Adipose tissue (tissue), 3 donors: ENCODE measurements around the gene HES1. TPM values are rescaled to one million over a fixed set of nuclear protein-coding genes. Genes with fewer than 3 reads are reported as not detected.
"Not testable (repeated sequence)": the region's sequence is repeated elsewhere in the genome, so short reads cannot be mapped to it uniquely, and the experiment has no call there.

Source experiments
- H3K27ac ChIP-seq: one replicate; pipeline ENCODE4 v1.5.1; 2013; ENCODE audit warnings: low read depth, low read length
- WGBS, 3 donors: extraction: QIAGEN DNeasy Blood & Tissue Kit; methylation state at CpG; one replicate each; pipeline ENCODE4 v1.1.7; 2013; 5-methylcytosine and 5-hydroxymethylcytosine counted together
- polyA plus RNA-seq, 3 donors: library from polyadenylated mRNA; stranded (reverse); fragments of 200-250 nt; gene quantifications; one replicate each; pipeline ENCODE4 v1.2.3, GENCODE V29; 2013
- donor health status: healthy with polysubstance abuse.
- donor health status: Bipolar disorder and iron deficiency.
- donor health status: healthy.

HES1 gene
- polyA plus RNA-seq, 3 donors = 16.0 to 39.1 (median 17.4) TPM

DNA sequence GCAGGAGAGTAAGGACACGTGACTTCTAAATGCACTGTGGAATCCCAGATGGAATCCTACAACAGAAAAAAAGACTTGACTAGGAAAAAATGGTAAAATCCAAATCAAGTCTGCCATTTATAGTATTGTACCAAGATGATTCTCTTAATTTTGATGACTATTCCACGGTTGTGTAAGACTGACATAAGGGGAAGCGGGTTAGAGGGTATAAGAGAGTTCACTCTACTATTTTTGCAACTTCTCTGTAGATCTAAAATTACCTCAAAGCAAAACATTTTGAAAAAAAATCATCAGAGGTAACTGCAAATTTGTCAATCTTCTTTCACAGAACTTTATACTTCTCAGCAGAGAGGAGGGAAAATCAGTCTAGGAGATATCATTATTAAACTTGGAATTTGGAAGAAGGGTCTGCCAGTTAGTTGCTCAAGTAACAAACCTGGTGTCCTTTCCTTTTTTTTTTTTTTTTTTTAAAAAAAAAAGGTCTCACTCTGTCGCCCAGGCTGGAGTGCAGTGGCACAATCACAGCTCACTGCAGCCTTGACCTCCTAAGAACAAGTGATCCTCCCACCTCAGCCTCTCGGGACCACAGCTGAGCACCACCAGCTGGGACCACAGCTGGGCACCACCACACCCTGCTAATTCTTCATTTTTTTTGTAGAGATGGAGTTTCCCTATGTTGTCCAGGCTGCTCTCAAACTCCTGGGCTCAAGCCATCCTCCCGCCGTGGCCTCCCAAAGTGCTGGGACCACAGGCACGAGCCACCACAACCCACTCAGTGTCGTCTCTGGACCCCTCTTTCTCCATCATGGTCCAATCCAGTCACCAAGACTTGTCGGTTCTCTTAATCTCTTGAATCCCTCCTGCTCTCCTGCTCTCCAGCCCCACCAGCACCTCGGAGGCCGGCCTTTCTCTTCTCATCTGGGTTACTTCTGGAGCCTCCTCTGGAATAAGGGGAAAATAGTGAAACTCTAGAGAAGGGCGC lies 14.9 kb upstream of the HES1 start:
- no peak overlapping the region for H3K27ac ChIP-seq

DNA sequence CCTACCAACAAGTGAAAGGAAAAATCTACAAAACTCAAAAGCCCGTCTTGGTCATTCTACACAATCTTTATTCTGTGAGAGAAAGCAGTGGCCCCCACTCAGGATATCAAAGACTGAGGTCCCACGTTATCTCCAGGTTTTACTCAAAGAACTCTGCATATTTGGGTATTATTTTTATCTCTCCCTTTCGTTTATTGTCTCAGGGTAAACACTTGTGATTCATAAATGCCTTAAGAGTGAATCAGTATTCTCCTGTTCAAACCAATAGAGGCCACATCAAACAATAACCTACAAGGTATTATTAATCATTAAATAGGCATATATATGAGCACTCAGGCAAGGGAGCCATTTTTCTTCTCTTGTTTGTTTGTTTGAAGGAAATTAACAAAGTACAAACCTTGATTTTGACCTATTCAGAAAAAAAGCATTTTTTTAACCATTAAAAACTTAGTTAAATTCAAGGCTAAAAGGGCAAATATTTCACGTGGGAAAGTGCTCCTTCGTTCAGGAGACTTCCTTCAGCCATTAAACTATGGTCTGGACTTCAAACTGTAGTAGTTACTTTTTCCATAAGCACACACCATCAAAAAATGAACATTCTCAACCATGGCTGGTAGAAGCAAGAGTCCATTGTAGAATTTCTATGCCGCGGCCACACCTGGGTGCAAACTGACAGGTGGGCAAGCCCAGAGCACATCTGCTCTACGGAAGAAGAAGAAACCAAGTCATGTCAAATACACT lies 13.9 kb upstream of the HES1 start:
- 71 to 88% (median 78%) methylated on average over 8 of the region's 8 CpGs for WGBS, 3 donors
- H3K27ac ChIP-seq = no peak overlapping the region

More for the DNA sequence above, 14.9 kb upstream of the HES1 start:
- 81 to 91% (median 82%) methylated on average over 13 of the region's 13 CpGs for WGBS, 3 donors

DNA sequence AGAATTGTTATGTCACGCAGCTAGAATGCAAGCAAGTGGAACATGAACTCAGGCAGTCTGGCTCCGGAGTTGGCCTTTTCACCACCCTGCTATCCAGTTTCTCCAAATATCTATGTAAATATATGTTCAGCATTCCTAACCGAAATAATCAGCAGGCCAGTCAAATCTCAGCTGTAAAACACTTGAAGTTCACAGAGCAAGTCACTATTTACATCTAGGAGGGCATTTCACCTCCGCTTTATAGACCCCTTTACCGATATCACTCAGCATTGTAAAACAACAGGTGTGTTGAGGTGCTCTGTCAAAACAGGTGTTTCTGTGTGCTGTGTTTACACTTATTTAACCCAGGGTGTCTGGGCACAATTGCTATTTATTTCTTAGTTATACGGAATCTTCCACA lies 12.2 kb upstream of the HES1 start:
- no peak overlapping the region for H3K27ac ChIP-seq
- 45 to 91% (median 79%) methylated on average over 6 of the region's 6 CpGs for WGBS, 3 donors

DNA sequence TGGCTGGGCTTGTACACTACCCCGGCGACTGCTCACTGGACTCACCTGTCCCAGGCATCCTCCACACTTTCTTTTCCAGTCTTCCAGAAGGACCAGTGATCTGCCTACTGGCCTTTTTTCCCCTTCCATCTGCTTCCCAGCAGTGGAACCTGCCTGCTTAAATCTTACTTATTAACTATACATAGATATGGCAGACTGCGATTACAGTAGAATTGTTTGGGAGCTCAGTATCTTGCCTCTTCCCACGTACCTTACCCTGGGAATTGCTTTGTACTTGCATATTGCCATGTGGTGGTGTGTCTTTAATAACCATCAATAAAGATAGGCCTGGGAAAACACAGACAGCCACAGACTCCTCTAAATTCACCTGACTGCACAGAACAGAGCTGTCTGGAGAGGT lies 11.8 kb upstream of the HES1 start:
- 60 to 96% (median 94%) methylated on average over 4 of the region's 4 CpGs for WGBS, 3 donors
- H3K27ac ChIP-seq = no peak overlapping the region

DNA sequence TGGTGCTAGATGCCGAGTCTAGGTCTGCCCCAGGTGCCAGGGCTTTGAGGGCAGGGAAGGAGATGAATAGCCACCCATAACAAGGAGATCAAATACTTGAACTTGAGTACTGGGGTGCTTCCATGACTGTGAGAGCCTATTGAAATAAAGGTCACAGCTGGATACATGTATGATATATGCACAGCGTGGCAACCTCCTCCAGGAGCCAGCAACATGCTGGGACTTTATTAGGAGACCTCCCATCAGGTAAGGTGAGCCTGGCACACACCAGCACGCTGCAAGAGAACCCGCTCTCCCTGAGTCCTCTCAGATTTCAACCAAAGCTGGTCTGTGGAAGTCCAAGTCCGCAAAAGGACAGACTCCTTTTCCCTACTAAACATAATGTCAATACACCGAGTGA lies 10.5 kb upstream of the HES1 start:
- WGBS, 3 donors = 86 to 96% (median 94%) methylated on average over 6 of the region's 6 CpGs
- H3K27ac ChIP-seq = no peak overlapping the region

DNA sequence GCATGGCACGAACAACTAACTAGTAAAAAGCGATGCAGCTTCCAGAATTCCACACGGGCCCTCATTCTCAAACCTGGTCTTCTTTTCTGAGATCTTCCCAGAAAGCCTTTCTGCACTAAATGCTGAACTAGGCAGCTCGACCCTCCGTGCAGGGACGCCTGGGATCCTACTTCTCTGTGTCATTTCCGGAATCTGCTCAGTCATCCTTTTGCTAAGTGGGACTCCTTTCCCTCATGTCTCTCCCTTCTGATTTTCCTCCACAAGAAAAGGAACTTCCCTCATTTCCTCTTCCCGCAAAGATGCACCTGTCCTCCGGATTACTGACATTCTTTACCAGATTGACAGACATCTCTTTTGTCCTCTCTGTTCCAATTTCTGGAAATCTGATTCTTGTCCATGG lies 9.2 kb upstream of the HES1 start:
- 77 to 89% (median 80%) methylated on average over 9 of the region's 9 CpGs for WGBS, 3 donors
- no peak overlapping the region for H3K27ac ChIP-seq

DNA sequence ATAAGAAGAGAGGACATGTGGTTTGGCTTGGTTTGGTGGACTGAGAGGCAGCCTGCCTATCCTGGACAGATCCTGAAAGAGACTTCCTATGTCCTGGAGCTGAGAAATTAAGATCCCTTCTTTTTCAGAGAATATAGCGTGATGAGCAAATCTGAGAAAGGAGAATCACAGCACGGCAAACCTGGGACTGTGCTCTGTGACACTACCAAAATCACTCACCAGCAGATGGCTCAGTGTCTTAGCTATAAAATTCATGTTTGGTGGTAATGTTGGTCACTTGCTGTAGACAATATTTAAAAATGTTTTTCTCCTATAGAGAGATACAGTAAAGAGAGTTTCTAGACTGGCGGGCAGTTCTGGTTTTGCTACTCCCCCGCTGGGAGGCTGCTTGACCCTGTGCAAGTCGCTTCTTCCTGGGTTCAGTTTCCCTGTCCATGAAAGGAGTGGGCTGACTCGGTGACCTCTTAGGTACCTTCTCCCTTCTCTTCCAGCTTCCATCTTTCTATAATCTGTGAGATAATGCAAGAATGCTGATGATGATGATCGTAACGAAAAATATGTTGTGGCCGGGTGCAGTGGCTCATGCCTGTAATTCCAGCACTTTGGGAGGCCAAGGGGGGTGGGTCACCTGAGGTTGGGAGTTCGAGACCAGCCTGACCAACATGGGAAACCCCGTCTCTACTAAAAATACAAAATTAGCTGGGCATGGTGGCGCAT lies 7.6 kb upstream of the HES1 start:
- no peak overlapping the region for H3K27ac ChIP-seq
- WGBS, 3 donors = 94 to 97% (median 96%) methylated on average over 12 of the region's 12 CpGs

DNA sequence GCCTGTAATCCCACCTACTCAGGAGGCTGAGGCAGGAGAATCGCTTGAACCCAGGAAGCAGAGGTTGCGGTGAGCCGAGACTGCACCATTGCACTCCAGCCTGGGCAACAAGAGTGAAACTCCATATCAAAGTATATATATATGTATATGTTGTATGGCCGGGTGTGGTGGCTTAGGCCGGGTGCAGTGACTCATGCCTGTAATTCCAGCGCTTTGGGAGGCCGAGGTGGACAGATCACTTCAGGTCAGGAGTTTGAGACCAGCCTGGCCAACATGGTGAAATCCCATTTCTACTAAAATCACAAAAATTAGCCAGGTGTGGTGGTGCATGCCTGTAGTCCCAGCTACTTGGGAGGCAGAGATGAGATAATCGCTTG lies 7.0 kb upstream of the HES1 start:
- H3K27ac ChIP-seq = not testable (repeated sequence)
- 92 to 97% (median 96%) methylated on average over 8 of the region's 8 CpGs for WGBS, 3 donors

DNA sequence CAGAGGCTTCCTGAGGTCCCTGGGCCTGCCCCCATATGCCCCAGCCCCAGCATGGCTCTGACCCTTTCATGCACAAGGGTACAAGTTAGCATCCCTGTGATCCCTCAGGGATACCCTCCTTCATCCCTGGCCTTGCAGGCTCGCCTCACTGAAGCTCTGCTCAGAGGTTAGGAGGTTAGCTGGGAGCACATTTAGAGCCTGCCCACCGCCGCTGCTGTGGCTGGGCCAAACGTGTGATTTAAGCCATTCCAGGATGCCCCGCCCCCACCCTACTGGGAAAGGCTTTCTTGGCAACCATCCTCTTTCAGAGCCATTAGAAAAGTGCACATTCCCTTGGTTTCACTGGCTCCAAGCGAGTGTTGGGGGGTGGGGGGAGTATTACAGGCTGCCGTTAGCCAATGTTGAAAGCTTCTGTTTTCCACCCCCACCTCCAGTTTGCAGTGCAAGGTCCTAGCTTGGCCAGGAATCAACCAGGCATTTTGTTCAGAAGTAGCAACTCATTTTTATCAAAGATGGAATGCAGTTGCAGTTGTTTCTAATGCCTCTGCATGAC lies 6.3 kb upstream of the HES1 start:
- H3K27ac ChIP-seq = no peak overlapping the region

DNA sequence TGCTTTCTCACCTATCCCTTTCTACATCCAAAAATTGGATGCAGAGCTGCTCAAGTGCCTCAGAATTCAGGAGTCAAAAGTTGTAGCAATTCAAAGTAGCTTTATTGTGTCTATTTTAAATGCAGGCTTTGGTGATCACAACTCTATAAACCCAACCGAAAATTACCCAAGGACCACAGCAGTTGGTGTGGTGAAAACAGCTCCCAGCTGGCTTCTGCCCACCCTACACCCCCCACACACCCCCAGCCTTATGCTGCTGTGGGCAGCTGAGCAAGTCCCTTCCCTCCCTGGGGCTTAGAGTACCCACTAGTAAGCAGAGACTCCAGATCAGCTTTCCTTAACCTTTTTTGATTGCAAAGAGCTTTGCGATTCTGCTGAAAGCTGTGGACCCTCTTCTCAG lies 5.8 kb upstream of the HES1 start:
- WGBS, 3 donors = 60 to 79% (median 71%) methylated on average over 2 of the region's 2 CpGs
- H3K27ac ChIP-seq = no peak overlapping the region

More for the DNA sequence above, 6.3 kb upstream of the HES1 start:
- 30 to 53% (median 43%) methylated on average over 7 of the region's 7 CpGs for WGBS, 3 donors

DNA sequence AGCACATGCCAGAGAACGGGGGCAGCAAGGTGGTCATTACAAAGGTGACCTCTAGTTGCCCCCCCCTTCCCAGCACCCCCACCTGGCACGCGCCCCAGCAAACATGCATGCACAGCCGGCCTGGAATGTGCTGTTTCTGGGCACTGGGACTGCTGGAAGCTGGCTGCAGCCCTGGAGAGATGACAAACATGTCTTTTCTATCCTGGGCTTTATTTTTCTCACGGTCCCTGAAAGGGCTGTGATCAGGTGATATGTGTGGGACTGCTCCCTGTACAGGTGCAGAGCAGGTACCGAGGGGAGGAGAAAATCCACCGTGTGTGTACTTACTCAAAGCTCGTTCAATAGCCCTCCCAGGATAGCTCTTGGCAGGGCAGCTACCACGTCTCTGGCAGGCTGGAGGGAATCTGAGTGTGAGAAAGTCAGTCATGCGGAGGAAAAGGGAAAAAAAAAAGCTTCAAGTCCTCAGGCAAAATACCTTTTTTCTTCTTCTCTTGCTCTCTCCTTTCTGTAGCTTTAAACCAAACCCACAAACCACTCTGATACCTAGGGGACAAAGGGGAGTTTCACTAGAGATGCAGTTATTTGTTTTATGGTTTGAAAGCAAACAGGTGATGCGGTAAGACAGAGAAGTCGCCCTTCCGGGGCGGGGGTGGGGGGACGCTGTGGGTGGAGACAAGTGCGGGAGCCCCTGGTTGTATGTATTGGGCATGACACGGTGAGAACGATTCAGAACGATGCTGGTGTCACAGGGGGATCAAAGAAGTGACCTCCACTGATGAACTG lies 5.0 kb upstream of the HES1 start:
- WGBS, 3 donors = 21 to 67% (median 64%) methylated on average over 19 of the region's 19 CpGs
- peak overlapping the region; percentile 13 for H3K27ac ChIP-seq

DNA sequence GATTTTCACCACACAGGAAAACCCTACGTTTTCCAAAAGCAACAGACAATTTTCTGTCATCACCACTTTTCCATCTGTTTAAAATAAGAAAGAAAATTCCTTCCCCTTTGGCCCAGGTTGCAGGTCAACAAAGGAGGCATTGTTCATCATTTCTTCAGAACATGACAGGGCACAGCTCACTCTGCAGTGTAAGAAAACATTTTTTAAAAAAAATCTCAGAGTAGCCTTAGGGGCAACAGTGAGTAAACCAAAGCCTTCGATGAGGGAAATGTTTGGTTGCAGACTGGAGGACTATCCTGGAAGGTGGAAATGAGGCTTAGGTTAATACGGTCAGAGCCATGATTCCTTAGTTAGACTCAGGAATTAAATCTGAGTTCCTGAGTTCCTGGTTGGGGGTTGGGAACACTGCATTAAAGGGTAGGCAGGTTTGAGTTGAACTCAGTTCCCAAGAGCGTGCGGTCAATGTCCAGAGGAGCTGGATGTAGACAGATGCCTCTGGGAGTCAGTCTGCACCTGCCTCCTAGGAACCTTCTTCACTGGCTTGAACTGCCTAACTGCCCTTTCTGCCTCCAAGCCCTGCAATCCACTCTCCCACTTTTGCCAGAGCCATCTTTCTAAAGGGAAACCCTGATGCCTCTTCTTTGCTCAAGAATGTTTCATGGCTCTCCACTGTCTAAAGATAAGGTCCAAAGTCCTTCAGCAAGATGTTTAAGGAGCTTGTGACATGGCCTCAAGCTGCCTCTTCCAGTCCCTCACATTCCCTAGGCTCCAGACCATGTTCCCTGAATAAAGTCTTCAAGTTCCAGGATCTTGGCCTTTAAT lies 3.3 kb upstream of the HES1 start:
- no peak overlapping the region for H3K27ac ChIP-seq
- 78 to 83% (median 80%) methylated on average over 5 of the region's 5 CpGs for WGBS, 3 donors

DNA sequence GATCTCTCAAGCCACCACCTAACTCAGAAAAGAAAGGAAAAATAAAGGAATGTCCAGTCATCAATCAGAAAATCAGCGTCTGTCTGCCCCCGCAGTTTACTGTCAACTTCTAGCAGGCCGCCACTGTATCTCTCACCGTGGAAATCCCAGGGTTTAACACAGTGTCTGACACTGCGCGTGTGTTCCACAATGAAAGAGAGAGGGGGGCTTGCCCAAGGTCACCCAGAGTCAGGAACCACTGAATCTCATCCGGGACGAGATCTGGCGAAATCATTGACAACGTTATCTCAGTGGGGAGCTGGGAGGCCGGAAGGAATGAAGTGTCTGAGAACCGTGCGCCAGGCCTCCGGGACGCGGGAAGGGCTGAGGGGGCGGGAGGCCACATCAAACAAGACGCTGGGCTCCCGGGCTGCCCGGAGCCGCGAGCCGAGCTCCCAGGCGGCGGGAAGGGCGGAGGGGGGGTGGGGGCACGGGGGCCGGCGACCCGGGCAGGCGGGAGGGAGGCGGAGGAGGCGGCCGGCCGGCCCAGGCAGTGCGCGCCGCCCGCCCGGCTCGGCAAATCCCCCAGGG lies 2.2 kb upstream of the HES1 start:
- no peak overlapping the region for H3K27ac ChIP-seq
- 3 to 5% (median 4%) methylated on average over 21 to 41 of the region's 41 CpGs for WGBS, 3 donors

DNA sequence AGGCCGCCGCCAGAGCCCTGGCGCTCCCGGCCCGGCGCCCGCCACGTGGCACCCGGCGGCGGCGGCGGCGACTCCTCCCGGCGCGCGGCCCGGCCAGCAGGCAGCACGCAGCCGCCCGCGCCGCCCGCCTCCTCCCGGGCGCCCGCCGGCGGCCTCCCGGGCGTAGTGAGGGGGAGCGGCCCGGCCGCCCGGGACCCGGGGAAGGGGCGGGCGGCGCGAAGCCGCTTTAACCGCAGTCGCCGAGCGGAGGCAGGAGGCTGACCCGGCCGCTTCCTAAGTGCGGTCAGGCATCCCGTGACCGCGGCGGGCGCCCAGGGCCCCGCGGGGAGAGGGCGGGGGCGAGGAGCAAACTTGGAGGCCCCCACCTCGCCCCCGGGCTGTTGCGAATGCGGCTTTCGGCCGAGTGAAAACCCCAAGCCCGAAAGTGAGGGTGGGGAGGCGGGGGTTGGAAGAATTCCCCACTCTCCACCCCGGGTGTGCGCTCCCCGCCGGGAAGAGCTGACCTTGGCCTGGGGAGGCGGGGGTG lies 1.7 kb upstream of the HES1 start:
- 0% methylated on average over 42 to 71 of the region's 71 CpGs for WGBS, 3 donors
- peak overlapping the region; percentile 89 for H3K27ac ChIP-seq

DNA sequence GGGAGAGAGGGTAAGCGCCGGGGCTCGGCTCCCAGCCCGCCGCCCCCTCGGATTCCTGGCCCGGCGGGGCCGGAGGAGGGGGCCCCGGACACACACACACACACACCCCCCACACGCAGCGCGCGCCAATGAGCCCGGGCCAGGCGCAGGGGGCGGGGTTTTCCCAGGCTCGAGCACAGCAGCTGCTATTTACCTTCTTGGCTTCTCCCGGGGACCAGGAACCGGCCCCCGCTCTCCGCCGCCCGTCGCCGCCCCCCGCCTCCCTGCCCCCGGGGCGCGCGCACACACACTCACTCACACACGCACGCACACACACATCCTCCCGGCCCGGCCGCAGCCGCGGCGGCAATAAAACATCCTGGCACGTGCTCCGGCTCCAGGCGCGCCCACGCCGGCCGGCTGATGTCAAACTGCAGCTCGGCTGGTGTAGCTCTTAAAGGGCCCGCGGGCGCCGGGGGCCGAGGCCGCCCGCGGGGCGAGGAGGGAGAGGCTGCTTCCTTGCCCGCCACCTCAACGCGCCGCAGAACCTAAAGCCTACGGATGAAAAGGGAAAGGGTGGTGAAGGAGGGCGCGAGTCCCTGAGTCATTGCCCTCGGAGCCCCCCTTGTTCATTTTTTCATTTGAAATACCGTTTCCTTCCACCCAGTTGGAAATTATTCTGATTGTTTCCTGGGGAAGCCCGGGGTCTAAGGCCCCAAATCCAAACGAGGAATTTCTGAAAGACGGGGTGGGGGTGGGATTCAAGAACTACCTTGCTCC lies 1.0 kb upstream of the HES1 start:
- 0 to 1% (median 1%) methylated on average over 48 to 68 of the region's 68 CpGs for WGBS, 3 donors
- peak overlapping the region; percentile 89 for H3K27ac ChIP-seq

DNA sequence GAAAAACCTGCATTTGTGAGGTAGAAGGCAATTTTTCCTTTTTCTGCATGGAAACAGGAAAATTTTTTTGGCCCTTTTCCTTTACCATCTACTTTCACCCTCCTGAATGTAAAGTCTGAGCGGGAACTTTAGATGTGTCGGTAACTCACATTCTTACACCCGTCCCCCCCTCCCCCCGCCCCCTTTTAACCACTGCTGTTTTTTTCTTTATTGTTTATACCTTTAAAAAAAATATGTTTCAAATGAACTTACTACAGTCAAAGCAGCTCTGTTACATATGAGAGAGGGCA lies 487 bp upstream of the HES1 start:
- 0 to 4% (median 3%) methylated on average over 4 of the region's 4 CpGs for WGBS, 3 donors

More for the DNA sequence above, 487 bp upstream of the HES1 start:
- no peak overlapping the region for H3K27ac ChIP-seq
